SU-DHL-6 (cell line): ENCODE measurements around the gene C1QL1.

Experiments used
- H2AFZ ChIP-seq: fragments of 200-600 bp; sonication (generic); 2 replicates; pipeline ENCODE4 v1.6.1; 2014; ENCODE audit warnings: low read depth, mild to moderate bottlenecking, moderate library complexity, mixed read lengths, antibody characterized with exemption, low read length; ENCODE audit not compliant: severe bottlenecking
- H3F3A ChIP-seq: fragments of 200-600 bp; shearing (Covaris generic); 2 replicates; pipeline ENCODE4 v1.6.0; 2016; ENCODE audit warnings: antibody characterized with exemption, mild to moderate bottlenecking; ENCODE audit not compliant: insufficient read depth
- H3K27ac ChIP-seq: fragments of 200-600 bp; sonication (generic); 2 replicates; pipeline ENCODE4 v1.5.1; 2016; ENCODE audit warnings: low read depth, mild to moderate bottlenecking, low read length, moderate library complexity, mixed read lengths
- H3K27me3 ChIP-seq: fragments of 200-600 bp; sonication (generic), shearing (Covaris generic); 2 replicates; pipeline ENCODE4 v1.6.0; 2014; ENCODE audit warnings: mild to moderate bottlenecking, low read length
- H3K36me3 ChIP-seq: fragments of 200-600 bp; sonication (generic); 2 replicates; pipeline ENCODE4 v1.6.1; 2014; ENCODE audit warnings: mild to moderate bottlenecking, low read length, mixed read lengths
- H3K4me2 ChIP-seq: fragments of 300-600, 200-600 bp; shearing (Covaris generic), sonication (generic); 2 replicates; pipeline ENCODE4 v1.6.0; 2014; ENCODE audit warnings: low read length, low read depth, mild to moderate bottlenecking; ENCODE audit not compliant: poor library complexity, severe bottlenecking
- H3K4me3 ChIP-seq: fragments of 200-600 bp; sonication (generic); 2 replicates; pipeline ENCODE4 v1.5.1; 2014; ENCODE audit warnings: antibody characterized with exemption, low read length, mild to moderate bottlenecking, mixed read lengths; ENCODE audit not compliant: insufficient read depth, poor library complexity, severe bottlenecking
- H3K79me2 ChIP-seq: fragments of 200-600 bp; sonication (generic); 2 replicates; pipeline ENCODE4 v1.6.1; 2014; ENCODE audit warnings: mild to moderate bottlenecking, low read length, moderate library complexity; ENCODE audit not compliant: insufficient read depth
- H3K9ac ChIP-seq: fragments of 200-600 bp; sonication (generic); 2 replicates; pipeline ENCODE4 v1.7.0; 2014; ENCODE audit warnings: mild to moderate bottlenecking, low read length
- H3K9me2 ChIP-seq: fragments of 200-600 bp; sonication (generic); replicated peaks from 2 replicates; pipeline ENCODE4 v1.6.1; 2014; ENCODE audit warnings: low read length; ENCODE audit not compliant: insufficient read depth
- H3K9me3 ChIP-seq: fragments of 200-600 bp; sonication (generic); 2 replicates; pipeline ENCODE4 v1.6.1; 2014; ENCODE audit warnings: low read length, mixed read lengths; ENCODE audit not compliant: insufficient read depth
- H4K20me1 ChIP-seq: fragments of 200-600 bp; sonication (generic); 2 replicates; pipeline ENCODE4 v1.6.1; 2014; ENCODE audit warnings: low read depth, mild to moderate bottlenecking, antibody characterized with exemption, low read length, moderate library complexity, mixed read lengths
- CTCF ChIP-seq: fragments of 200-600 bp; sonication (generic); IDR thresholded peaks from one replicate; pipeline ENCODE4 v1.5.1; 2017; ENCODE audit warnings: antibody characterized with exemption, mild to moderate bottlenecking, low read length, moderate library complexity; ENCODE audit not compliant: insufficient read depth, poor library complexity, severe bottlenecking
- EZH2phosphoT487 ChIP-seq: fragments of 200-600 bp; sonication (generic), shearing (Covaris generic); conservative IDR thresholded peaks from 2 replicates; pipeline ENCODE4 v1.6.1; 2018; ENCODE audit warnings: mild to moderate bottlenecking, antibody characterized with exemption, low read length, moderate library complexity, mixed read lengths

Gene C1QL1

DNA sequence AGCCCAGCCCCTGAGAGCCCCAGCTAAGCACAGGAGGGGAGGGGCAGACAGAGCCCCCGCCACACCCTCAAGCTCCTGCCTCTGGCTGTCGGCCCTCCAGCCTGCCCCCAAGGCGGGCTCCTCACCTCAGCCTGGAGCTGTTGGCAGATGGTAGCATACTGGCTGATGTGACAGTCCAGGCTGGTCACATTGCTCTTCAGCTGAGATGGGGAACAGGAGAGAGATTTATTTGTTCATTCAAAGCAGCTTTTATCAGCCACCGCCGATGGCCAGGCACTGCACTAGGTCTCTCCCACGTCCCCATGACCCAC, 35.4 kb downstream of the C1QL1 start:
- H3K27me3 ChIP-seq: no peaks in the 10 kb centered on the region
- H3K9me3 ChIP-seq: no peaks in the 10 kb centered on the region
- peaks cover 17% of the 10 kb centered on the region; the same call in 1 of the 2 replicates for H3K79me2 ChIP-seq
- H4K20me1 ChIP-seq: peaks cover 3% of the 10 kb centered on the region
- peaks cover 21% of the 10 kb centered on the region; the same call in 1 of the 2 replicates for H3K36me3 ChIP-seq
- no peak overlapping the region for H3K4me3 ChIP-seq
- H3K4me2 ChIP-seq: no peak overlapping the region
- no peak overlapping the region for H3K27ac ChIP-seq
- 0 out of 2 replicates have a peak, but pooled peaks cover 10% of the 10 kb centered on the region for H3F3A ChIP-seq
- H3K9me2 ChIP-seq: no peaks in the 10 kb centered on the region
- H3K9ac ChIP-seq: no peak overlapping the region
- TF ChIP-seq CTCF (no peak), EZH2phosphoT487 (no peak)
- no peak overlapping the region for H2AFZ ChIP-seq

DNA sequence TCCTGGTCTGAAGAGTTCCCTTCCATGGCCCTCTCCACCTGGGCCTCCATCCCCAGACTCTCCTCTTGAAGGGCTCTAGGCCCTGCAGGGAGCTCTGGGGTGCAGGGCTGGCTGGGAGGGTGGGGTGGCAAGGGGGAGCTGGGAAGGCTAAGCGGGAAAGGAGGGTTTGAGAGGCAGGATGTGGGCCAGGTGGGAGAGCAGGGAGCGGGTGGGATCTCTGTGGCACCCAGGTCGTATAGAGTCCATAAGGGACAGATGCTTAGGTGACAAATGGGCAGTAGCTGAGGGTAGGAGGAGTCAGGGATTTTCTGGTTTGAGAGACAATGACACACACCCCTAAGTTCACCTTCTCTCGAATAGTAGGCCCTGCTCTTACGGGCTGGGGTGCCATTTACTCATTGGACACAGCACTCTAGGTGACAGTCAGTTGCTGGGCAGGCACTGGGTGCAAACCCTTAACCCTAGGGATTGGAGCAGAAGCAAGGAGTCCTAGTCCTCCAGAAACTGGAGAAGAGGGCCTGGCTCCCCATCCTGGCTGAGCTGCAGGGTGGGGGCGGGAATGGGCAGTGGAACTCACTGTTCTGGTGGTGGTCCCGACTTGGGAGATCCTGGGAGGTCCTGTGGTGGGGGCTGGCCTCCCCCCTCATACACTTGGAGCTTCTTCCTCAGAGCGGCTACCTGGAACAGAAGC, 35.9 kb downstream of the C1QL1 start:
- no peak overlapping the region for H3K4me2 ChIP-seq

DNA sequence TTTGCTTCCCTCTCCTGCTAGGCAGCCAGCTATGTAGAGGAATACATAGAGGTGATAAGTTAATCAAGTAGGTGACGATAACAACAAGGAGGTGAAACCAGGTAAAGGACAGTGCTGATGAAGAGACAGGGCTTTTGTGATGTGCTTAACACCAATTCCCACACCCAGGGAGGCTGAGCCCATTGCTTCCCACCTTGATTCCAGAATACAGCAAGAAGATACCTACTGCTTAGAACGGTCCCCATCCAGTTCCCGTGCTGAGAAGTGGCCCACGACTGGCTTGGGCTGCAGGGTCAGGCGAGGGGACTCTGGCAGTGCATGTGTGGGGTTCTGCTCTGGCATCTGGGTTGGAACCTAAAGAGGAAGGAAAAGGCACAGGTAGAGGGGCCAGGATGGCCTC, 36.7 kb downstream of the C1QL1 start:
- no peak for TF ChIP-seq CTCF
- TF ChIP-seq EZH2phosphoT487: no peak
- H3K9ac ChIP-seq: no peak overlapping the region
- H2AFZ ChIP-seq: no peak overlapping the region

More for the DNA sequence above, 35.9 kb downstream of the C1QL1 start:
- Histone ChIP-seq H4K20me1 (peaks cover 3% of the 10 kb centered on the region), H3K27me3 (no peaks in the 10 kb centered on the region), H3K9ac (no peak overlapping the region), H2AFZ (no peak overlapping the region), H3F3A (0 out of 2 replicates have a peak, but pooled peaks cover 9% of the 10 kb centered on the region), H3K4me3 (no peak overlapping the region), H3K36me3 (peaks cover 21% of the 10 kb centered on the region; the same call in 1 of the 2 replicates), H3K9me3 (no peaks in the 10 kb centered on the region), H3K9me2 (no peaks in the 10 kb centered on the region), H3K79me2 (peaks cover 12% of the 10 kb centered on the region; the same call in 1 of the 2 replicates), H3K27ac (no peak overlapping the region)
- TF ChIP-seq EZH2phosphoT487 (no peak), CTCF (no peak)

More for the DNA sequence above, 36.7 kb downstream of the C1QL1 start:
- Histone ChIP-seq H3K4me3 (no peak overlapping the region), H3K9me2 (no peaks in the 10 kb centered on the region), H3K36me3 (peaks cover 16% of the 10 kb centered on the region; the same call in 1 of the 2 replicates), H3K27ac (no peak overlapping the region), H3K9me3 (no peaks in the 10 kb centered on the region), H4K20me1 (no peaks in the 10 kb centered on the region; the same call in 1 of the 2 replicates), H3K4me2 (no peak overlapping the region), H3K79me2 (peaks cover 6% of the 10 kb centered on the region; the same call in 1 of the 2 replicates), H3K27me3 (no peaks in the 10 kb centered on the region), H3F3A (0 out of 2 replicates have a peak, but pooled peaks cover 5% of the 10 kb centered on the region)
